Fibroblast of skin of abdomen (primary cell): ENCODE results near the gene PRKAB1.
A peak's percentile ranks its signal among the peaks of the same experiment; 100 is the strongest.

Experiments
- DNase-seq: peaks from one replicate; pipeline ENCODE4 v3.0.0-alpha.2; 2013

Gene PRKAB1

GRCh38 chr12:119661882-119662281, 6.1 kb upstream of the PRKAB1 start:
- no peak for DNase-seq

GRCh38 chr12:119664642-119665041, 3.3 kb upstream of the PRKAB1 start:
- no peak for DNase-seq

- DNase-seq, result no peak
Observed at GRCh38 chr12:119665164-119665929, 2.6 kb upstream of the PRKAB1 start.

- DNase-seq, result no peak
Observed at GRCh38 chr12:119666226-119666795, 1.6 kb upstream of the PRKAB1 start.

- DNase-seq, result no peak
Observed at GRCh38 chr12:119666900-119667576, 895 bp upstream of the PRKAB1 start.

- no peak for DNase-seq
Observed at GRCh38 chr12:119668324-119668841, 450 bp downstream of the PRKAB1 start.

GRCh38 chr12:119669744-119670472, 2.0 kb downstream of the PRKAB1 start:
- DNase-seq, result no peak

GRCh38 chr12:119671070-119671469, 3.1 kb downstream of the PRKAB1 start:
- DNase-seq, result no peak

- no peak for DNase-seq
Observed at GRCh38 chr12:119672194-119672593, 4.3 kb downstream of the PRKAB1 start.

GRCh38 chr12:119673634-119674033, 5.7 kb downstream of the PRKAB1 start:
- DNase-seq, result no peak

- no peak for DNase-seq
Observed at GRCh38 chr12:119674560-119674959, 6.6 kb downstream of the PRKAB1 start.

GRCh38 chr12:119676022-119676421, 8.1 kb downstream of the PRKAB1 start:
- no peak for DNase-seq

- no peak for DNase-seq
Observed at GRCh38 chr12:119676573-119676972, 8.6 kb downstream of the PRKAB1 start.

- DNase-seq, result no peak
Observed at GRCh38 chr12:119678459-119678858, 10.5 kb downstream of the PRKAB1 start.

- DNase-seq, result no peak
Observed at GRCh38 chr12:119679081-119679480, 11.1 kb downstream of the PRKAB1 start.

GRCh38 chr12:119679490-119679889, 11.6 kb downstream of the PRKAB1 start:
- DNase-seq, result no peak

- no peak for DNase-seq
Observed at GRCh38 chr12:119681111-119681510, 13.2 kb downstream of the PRKAB1 start.

- DNase-seq, result no peak
Observed at GRCh38 chr12:119681728-119682638, 14.1 kb downstream of the PRKAB1 start.

GRCh38 chr12:119682639-119683252, 14.8 kb downstream of the PRKAB1 start:
- DNase-seq, result no peak

GRCh38 chr12:119683413-119683812, 15.5 kb downstream of the PRKAB1 start:
- peak; percentile 42 for DNase-seq

- no peak for DNase-seq
Observed at GRCh38 chr12:119683816-119684215, 15.9 kb downstream of the PRKAB1 start.
